Measurements from ENCODE around the gene PLEK2. TPM values are rescaled to one million over a fixed set of nuclear protein-coding genes. Genes with fewer than 3 reads are reported as not detected.

The PLEK2 gene
- total RNA-seq, 1 donor from 2014 or later, result 2.5 TPM

DNA sequence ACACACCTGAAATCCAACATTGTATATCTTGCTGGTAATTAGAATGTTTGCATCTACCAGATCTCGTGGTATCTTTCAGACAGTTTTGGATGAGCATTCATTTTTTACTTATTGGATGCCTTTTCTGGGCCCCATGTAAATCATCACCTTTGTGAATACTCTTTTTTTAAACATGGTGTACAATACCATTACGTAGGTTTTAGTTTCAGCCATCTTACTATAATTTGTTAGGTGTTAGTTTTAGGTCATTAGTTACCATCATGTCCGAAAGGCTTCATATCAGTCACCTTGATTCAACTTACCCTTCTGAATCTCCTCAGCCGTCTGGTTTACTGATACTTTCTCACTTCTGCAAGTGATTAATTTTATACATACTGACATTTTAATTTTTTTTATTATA lies 46.5 kb downstream of the PLEK2 start:
- H3K27ac ChIP-seq, result no peak overlapping the region
- TF ChIP-seq, protein P1, sequence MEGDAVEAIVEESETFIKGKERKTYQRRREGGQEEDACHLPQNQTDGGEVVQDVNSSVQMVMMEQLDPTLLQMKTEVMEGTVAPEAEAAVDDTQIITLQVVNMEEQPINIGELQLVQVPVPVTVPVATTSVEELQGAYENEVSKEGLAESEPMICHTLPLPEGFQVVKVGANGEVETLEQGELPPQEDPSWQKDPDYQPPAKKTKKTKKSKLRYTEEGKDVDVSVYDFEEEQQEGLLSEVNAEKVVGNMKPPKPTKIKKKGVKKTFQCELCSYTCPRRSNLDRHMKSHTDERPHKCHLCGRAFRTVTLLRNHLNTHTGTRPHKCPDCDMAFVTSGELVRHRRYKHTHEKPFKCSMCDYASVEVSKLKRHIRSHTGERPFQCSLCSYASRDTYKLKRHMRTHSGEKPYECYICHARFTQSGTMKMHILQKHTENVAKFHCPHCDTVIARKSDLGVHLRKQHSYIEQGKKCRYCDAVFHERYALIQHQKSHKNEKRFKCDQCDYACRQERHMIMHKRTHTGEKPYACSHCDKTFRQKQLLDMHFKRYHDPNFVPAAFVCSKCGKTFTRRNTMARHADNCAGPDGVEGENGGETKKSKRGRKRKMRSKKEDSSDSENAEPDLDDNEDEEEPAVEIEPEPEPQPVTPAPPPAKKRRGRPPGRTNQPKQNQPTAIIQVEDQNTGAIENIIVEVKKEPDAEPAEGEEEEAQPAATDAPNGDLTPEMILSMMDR (IDR thresholded peaks at IDR 0.05), result no peak
- peaks cover 28% of the 10 kb centered on the region for H3K4me1 ChIP-seq
- H3K36me3 ChIP-seq, result peaks cover 65% of the 10 kb centered on the region
- ATAC-seq, result no peak
- H3K27me3 ChIP-seq, result no peaks in the 10 kb centered on the region
- no peak overlapping the region for H3K4me3 ChIP-seq
- intact Hi-C loops (cut with DNase I), result no loop called here
- DNase-seq, result no peak
- H3K9me3 ChIP-seq, result no peaks in the 10 kb centered on the region

DNA sequence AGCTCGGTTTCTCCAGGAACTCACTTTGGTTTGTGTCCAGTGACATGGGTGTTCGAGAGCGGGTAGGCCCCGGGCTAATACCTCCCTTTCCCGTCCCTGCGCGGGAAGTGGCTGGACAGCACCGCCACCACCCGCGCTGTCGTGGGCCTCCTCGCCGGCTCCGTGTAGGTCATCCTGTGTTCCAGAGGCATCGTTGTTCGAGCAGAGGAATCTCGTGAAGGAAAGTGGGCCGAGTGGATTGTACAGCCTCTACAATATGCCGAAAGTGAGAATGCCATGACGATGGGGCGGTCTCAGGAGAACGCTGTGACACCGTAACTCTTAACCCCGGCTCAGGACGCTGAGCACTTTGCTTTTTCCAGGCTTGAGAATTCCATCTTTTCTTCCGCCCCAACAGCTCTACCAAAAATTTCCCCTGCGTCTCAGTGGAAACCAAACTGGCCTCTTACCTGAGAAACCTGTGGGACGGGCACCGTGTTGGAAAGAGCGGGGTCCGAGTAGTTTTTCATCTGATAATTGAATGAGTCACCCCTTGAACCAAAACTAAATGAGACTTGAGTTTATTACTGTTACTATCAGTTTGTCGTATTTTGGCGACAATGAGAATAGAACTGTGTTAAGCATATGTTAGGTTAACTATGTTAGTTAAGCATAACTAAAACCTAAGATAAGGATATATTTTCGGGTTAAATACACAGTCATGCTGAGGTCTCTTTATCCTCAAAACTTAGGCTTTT lies 51.3 kb downstream of the PLEK2 start:
- Histone ChIP-seq H3K9me3 (no peaks in the 10 kb centered on the region), H3K36me3 (peaks cover 17% of the 10 kb centered on the region), H3K27ac (peak overlapping the region; percentile 96), H3K27me3 (no peaks in the 10 kb centered on the region), H3K4me3 (peak overlapping the region; percentile 86), H3K4me1 (peaks cover 49% of the 10 kb centered on the region)
- intact Hi-C loops (cut with DNase I), result no loop called here
- ATAC-seq (peak; percentile 57), DNase-seq (no peak)
- TF ChIP-seq, protein P1 (IDR thresholded peaks at IDR 0.05), result no peak

DNA sequence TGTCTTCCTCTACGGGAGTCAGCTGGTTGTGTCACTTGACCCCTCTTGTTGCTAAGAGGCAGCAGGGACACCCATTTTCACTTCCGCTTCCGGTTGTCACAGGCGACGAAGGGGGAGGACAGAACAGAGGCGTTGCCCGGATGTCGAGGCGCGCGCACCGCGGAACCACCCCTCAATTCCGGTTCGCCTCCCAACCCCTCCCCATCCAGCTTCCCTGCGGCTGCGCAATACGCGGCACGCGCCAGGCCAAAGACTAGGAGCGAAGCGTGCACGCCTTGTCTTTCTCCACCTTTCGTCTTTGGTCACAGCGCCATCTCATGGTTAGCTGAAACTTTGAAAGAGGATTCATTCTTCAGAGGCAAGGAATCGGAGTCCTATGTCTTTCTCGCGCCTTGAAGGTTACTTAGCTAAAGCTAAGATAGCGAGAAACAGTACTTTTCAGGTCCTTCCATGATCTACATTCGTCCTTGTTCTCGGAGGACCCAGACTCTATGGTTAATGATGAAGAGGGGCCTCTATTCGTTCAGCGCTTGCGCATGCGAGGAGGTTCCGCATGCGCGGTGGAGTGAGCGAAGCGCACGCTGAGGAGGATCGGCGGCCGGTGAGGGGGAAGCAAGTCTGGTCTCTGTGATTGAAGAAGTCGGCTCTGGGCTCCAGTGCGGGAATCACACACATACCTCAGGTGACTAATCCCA lies 52.0 kb downstream of the PLEK2 start, which contains the start of the genes ATP6V1D and EIF2S1:
Gene ATP6V1D, minus strand, starts transcription at position 30 of the 695 bp plus-strand sequence. CDS start 106 bp downstream, outside the sequence.
Gene EIF2S1, plus strand, starts transcription at position 554 of the 695 bp plus-strand sequence. CDS start 4,440 bp downstream, outside the sequence.
- TF ChIP-seq, protein P1 (IDR thresholded peaks at IDR 0.05), result peak; percentile 98
- H3K4me1 ChIP-seq, result peaks cover 49% of the 10 kb centered on the region
- intact Hi-C loops (cut with DNase I), result no loop called here
- DNase-seq (peak; percentile 100), ATAC-seq (peak; percentile 98)
- no peaks in the 10 kb centered on the region for H3K27me3 ChIP-seq
- H3K36me3 ChIP-seq, result peaks cover 10% of the 10 kb centered on the region
- no peaks in the 10 kb centered on the region for H3K9me3 ChIP-seq
- H3K27ac ChIP-seq, result peak within 1 kb of the TSS; percentile 96
- H3K4me3 ChIP-seq, result peak within 1 kb of the TSS; percentile 86

DNA sequence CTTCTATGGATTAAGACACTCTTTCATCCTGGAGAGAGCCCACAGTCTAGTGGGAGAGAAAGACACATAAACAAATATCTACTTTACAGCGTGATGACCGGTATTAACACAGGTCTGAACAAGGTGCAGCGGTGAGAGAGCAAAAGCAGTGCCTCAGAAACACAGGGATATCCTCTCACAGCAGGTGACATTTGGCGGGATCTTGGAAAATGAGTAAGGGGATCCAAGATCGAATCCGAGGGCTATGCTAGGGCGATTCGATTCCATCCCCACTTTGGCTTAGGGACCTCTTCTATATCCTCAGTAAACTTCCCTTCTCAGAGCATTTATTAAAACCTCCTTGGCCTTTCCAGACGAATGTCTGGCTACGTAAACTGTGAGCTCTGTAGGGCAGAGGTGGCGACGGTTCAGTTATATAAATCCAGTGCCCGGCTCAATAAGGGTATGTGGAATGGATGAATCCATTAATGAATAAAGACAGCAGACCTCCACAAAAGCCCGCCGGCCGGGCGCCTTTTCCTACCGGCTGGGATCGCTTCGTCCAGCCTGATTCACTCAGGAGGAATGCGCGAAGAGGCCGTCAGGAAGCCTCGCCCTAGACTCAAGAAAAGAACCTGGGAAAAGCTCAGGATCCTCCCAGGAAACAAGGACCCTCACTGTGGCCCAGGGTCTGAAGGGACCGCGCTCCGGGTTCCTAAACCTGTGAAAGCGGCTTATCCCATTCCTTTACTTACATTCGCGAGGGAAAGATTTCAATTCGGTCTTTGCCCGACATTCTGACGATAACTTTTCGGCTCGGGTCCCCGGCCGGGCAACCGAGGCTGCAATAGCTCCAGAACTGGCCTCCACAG lies 52.8 kb downstream of the PLEK2 start:
- TF ChIP-seq, protein P1 (IDR thresholded peaks at IDR 0.05), result no peak
- no peaks in the 10 kb centered on the region for H3K9me3 ChIP-seq
- peak overlapping the region; percentile 96 for H3K27ac ChIP-seq
- H3K4me1 ChIP-seq, result peaks cover 49% of the 10 kb centered on the region
- DNase-seq (no peak), ATAC-seq (no peak)
- H3K4me3 ChIP-seq, result peak overlapping the region; percentile 86
- H3K27me3 ChIP-seq, result no peaks in the 10 kb centered on the region
- intact Hi-C loops (cut with DNase I), result no loop called here
- H3K36me3 ChIP-seq, result peaks cover 6% of the 10 kb centered on the region

DNA sequence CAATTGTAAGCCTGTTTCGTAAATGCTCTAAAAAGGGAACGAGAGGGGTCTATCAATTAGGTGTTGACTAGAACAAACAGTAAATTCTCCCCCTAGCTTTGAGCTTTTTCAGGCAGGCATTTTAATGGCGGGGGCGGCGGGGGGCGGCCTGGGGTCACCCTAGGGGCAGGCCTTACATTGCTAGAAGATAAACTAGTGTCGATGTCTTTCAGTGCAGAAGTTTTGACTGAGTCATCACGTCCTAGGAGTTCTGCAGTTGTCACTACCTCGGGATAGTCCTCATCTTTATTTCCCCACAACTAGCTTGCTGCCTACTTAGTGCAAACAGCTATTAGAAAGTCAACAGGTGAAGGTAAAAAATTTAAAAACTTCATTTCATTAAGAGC lies 54.0 kb downstream of the PLEK2 start:
- H3K36me3 ChIP-seq, result peaks cover 6% of the 10 kb centered on the region
- no peaks in the 10 kb centered on the region for H3K9me3 ChIP-seq
- peaks cover 43% of the 10 kb centered on the region for H3K4me1 ChIP-seq
- intact Hi-C loops (cut with DNase I), result no loop called here
- TF ChIP-seq, protein P1 (IDR thresholded peaks at IDR 0.05), result no peak
- H3K27ac ChIP-seq, result no peak overlapping the region
- DNase-seq, result no peak
- ATAC-seq, result no peak
- H3K4me3 ChIP-seq, result peak overlapping the region; percentile 86
- no peaks in the 10 kb centered on the region for H3K27me3 ChIP-seq
